GM13976 (cell line): ENCODE data around the gene OGT.
A peak's percentile ranks its signal among the peaks of the same experiment; 100 is the strongest.
"Not testable (repeated sequence)": the region's sequence is repeated elsewhere in the genome, so short reads cannot be mapped to it uniquely, and the experiment has no call there.

ENCODE experiments used
- DNase-seq: peaks from one replicate; pipeline ENCODE4 v3.0.0; 2012; ENCODE audit warnings: low spot score
- in situ Hi-C: fragments of 300-500 bp; cut with MboI; formaldehyde crosslinking; loops from one replicate; pipeline ENCODE4 v1.12.0; 2022; ENCODE audit warnings: low sequenced_read_pairs, mixed read lengths, inconsistent platforms; ENCODE audit not compliant: unreplicated experiment
- TF ChIP-seq, protein P1 (sequence below): IDR thresholded peaks from 2 replicates; pipeline ENCODE4 v1.5.1; 2012; ENCODE audit warnings: borderline replicate concordance, mild to moderate bottlenecking; ENCODE audit not compliant: insufficient read depth; ENCODE audit errors: extremely low read depth, missing control alignments, control extremely low read depth

Gene OGT

DNA sequence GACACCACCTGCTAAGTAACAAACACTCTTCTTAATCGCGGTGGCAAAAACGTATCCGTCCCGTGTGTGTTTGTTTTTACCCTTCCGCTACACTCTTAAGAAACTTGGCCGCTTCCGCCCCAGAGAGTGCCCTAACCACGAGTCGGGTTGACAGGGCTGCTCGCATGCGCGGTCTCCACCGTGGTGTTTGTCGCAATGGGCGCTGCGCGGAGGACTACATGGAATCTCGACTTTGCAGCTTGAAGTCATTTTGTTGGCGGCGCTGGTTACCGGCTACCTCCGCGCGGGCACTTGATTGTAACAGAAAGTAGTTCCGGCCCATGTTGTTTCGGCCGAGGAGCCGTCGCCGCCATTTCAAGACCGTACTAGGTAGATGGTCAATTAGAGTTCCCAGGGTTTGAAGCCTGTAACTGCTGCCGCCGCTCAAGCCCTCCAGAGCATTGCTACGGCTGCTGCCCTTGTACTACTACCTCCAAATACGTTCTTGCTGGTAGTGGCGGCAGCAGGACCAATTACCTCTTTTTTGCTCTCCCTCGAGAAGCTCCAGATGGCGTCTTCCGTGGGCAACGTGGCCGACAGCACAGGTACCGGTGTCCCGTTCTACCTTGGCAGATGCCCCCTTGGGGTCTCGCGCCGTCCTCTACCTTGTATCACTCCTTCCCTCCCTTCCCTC lies at the start of gene OGT:
Gene OGT (plus strand): TSS at position 352 of the 673 bp plus-strand sequence. CDS start 196 bp downstream, at position 548.
- TF ChIP-seq, protein P1, sequence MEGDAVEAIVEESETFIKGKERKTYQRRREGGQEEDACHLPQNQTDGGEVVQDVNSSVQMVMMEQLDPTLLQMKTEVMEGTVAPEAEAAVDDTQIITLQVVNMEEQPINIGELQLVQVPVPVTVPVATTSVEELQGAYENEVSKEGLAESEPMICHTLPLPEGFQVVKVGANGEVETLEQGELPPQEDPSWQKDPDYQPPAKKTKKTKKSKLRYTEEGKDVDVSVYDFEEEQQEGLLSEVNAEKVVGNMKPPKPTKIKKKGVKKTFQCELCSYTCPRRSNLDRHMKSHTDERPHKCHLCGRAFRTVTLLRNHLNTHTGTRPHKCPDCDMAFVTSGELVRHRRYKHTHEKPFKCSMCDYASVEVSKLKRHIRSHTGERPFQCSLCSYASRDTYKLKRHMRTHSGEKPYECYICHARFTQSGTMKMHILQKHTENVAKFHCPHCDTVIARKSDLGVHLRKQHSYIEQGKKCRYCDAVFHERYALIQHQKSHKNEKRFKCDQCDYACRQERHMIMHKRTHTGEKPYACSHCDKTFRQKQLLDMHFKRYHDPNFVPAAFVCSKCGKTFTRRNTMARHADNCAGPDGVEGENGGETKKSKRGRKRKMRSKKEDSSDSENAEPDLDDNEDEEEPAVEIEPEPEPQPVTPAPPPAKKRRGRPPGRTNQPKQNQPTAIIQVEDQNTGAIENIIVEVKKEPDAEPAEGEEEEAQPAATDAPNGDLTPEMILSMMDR: peak; percentile 1
- DNase-seq: peak; percentile 68
- in situ Hi-C loops: no loop called here

DNA sequence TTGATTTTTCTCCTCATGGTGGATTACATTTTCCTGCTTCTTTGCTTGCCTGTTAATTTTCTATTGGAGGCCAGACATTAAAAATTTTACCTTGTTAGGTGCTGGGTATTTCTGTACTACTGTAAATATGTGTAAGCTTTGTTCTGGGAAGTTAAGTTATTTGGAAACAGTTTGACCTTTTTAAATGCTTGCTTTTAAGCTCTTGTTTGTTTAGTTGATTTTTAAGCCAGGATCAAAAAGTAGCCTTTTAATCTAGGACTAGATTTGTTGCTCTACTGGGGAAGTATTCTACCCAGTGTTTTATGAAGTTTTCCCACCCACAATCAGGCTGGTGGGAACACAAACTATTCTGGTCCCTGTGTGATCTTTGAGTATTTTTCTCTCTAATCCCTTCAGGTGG lies 45.1 kb upstream of the OGT start:
- TF ChIP-seq, protein P1: no peak
- in situ Hi-C loops: no loop called here
- no peak for DNase-seq

DNA sequence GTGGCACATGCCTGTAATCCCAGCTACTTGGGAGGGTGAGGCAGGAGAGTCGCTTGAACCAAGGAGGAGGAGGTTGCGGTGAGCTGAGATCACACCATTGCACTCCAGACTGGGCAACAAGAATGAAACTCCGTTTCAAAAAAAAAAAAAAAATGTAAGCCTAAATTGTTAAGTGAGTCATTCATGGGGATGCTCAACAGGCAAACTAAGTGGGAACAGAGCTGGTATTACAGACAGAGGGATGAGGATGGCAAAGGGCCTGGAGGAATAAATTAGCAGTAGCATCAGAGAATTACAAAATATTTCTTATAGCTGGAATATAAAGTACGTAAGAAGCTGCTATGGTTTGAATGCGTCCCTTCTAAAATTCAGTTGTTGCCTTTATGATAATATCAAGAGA lies 43.4 kb upstream of the OGT start:
- in situ Hi-C loops: no loop called here
- TF ChIP-seq, protein P1: no peak
- no peak for DNase-seq

DNA sequence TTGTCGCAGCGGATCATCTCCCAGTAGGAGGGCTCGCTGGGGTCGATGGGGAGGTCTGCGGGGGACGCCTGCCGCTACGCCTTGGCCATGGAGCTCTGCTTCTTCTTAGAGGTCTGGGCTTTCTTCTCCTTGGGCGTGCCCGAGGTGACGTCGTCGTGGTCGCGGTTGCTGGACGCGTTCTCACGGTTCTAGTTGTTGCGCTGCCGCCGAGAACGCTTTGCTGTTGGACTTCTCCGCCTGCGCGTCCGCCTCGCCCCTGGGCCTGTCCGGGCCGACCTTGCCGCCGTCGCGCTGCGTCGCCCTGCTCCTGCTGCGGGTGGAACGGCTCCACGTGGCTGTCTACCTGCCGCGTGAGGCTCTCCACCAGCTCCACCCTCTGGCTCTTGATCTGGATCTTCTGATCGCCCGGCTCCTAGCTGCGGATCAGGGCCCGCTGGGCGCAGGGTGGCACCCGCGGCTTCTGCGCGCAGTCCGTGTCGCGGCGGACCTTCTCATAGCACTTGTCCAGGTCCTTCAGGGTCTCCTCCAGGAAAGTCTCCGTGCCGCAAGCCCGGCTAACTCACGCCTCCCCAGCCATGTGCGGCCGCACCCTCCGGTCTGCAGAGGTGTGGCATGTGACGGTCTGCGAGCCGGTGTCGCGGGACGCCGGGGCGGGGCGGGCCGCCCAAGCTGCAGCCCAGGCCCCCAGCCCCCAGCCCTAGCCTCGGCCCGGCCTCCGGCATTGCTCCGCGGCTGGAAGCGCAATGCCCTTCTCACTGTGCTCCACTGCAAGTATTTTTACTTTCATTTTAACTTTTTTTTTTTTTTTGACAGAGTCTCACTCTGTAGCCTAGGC lies 40.5 kb upstream of the OGT start:
- in situ Hi-C loops: no loop called here
- TF ChIP-seq, protein P1: no peak
- DNase-seq: peak; percentile 60

DNA sequence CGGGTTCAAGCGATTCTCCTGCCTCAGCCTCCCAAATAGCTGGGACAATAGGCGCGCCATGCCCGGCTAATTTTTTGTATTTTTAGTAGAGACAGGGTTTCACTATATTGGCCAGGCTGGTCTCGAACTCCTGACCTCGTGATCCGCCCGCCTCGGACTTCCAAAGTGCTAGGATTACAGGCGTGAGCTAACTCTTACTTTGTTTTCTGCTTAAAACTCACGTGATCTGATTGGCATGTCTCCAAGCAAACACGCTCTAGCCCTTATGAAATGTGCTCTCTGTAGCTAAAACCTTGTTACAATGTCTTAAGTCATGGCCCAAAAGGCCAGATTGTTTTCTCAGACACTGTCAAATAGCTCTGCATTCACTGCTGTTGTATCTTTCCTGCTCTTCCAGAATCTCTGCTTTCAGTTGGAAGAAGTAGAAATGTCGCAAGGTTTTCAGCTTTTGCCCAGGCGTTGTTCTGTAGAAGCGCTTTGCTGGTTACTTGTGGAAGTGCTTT lies 39.7 kb upstream of the OGT start:
- TF ChIP-seq, protein P1: no peak
- in situ Hi-C loops: no loop called here
- no peak for DNase-seq

DNA sequence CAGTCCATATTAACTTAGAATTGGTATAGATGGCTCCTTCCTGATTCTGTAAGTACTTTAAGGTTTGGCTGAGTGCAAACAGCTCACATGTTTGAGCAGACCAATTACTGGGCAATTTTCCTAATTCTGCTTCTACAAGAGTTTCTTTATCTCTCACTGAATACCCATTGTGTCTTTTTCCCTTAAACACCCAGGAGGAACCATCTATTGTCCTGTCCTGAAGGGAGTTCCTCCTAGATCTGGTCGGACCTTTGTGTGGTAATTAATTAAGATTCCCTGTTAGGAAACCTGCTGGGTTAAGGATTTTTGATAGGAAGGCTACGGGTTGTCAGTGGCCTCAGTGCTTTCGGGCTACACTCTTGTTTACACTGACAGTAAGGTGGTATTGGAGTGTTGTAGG lies 36.9 kb upstream of the OGT start:
- in situ Hi-C loops, DNase-seq: not testable (repeated sequence)

DNA sequence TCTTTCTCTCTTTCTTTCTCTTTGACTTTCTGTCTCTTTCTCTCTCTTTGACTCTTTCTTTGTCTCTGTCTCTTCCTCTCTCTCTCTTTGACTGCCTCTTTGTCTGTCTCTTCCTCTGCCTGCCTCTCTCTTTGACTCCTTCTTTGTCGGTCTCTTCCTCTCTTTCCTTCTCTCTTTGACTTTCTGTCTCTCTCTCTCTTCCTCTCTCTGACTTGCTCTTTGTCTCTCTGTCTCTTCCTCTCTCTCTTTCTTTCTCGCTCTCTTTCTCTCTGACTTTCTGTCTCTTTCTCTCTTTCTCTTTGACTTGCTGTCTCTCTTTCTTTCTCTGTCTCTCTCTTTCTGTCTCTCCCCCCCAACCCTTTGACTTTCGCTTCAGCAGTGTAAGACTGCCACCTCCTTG lies 36.4 kb upstream of the OGT start:
- DNase-seq: no peak
- in situ Hi-C loops: no loop called here
- TF ChIP-seq, protein P1: no peak

DNA sequence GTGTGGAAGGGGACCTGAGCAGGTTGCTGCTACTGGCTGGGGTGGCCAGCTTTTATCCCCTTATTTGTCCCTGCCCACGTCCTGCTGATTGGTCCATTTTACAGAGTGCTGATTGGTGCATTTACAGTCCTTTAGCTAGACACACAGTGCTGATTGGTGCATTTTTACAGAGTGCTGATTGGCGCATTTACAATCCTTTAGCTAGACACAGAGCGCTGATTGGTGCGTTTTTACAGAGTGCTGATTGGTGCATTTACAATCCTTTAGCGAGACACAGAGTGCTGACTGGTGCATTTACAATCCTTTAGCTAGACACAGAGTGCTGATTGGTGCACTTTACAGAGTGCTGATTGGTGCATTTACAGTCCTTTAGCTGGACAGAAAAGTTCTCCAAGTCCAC lies 30.8 kb upstream of the OGT start:
- in situ Hi-C loops, DNase-seq: not testable (repeated sequence)
